HTERT RPE-1 (cell line): Measurements from ENCODE around the gene TSSK6.

Experiments used
- in situ Hi-C: fragments of 300-500 bp; cut with MboI; formaldehyde crosslinking; loops from 4 replicates; pipeline ENCODE4 v1.14.3; 2020; ENCODE audit warnings: low sequenced_read_pairs

The TSSK6 gene

GRCh38 chr19:19507354-19507753 lies 8.0 kb downstream of the TSSK6 start:
- in situ Hi-C loops = no loop called here

GRCh38 chr19:19506592-19506991 lies 8.8 kb downstream of the TSSK6 start:
- in situ Hi-C loops = no loop called here

GRCh38 chr19:19505669-19506326 lies 9.6 kb downstream of the TSSK6 start:
- in situ Hi-C loops = no loop called here

GRCh38 chr19:19504754-19505668 lies 10.3 kb downstream of the TSSK6 start:
- in situ Hi-C loops = no loop called here

- in situ Hi-C loops = no loop called here
Observed at GRCh38 chr19:19502808-19503602, 12.3 kb downstream of the TSSK6 start.

GRCh38 chr19:19502281-19502680 lies 13.1 kb downstream of the TSSK6 start:
- in situ Hi-C loops = no loop called here

GRCh38 chr19:19501798-19502197 lies 13.6 kb downstream of the TSSK6 start:
- in situ Hi-C loops = no loop called here

- in situ Hi-C loops = no loop called here
Observed at GRCh38 chr19:19500975-19501644, 14.2 kb downstream of the TSSK6 start.

GRCh38 chr19:19499272-19499995 lies 15.9 kb downstream of the TSSK6 start:
- in situ Hi-C loops = no loop called here

GRCh38 chr19:19498255-19498991 lies 16.9 kb downstream of the TSSK6 start:
- in situ Hi-C loops = no loop called here

- in situ Hi-C loops = no loop called here
Observed at GRCh38 chr19:19495614-19496603, 19.4 kb downstream of the TSSK6 start.

GRCh38 chr19:19493841-19494546 lies 21.4 kb downstream of the TSSK6 start:
- in situ Hi-C loops = no loop called here

- in situ Hi-C loops = no loop called here
Observed at GRCh38 chr19:19492026-19492610, 23.2 kb downstream of the TSSK6 start.

- in situ Hi-C loops = no loop called here
Observed at GRCh38 chr19:19491321-19492025, 23.9 kb downstream of the TSSK6 start.

- in situ Hi-C loops = no loop called here
Observed at GRCh38 chr19:19490214-19490968, 25.0 kb downstream of the TSSK6 start.

- in situ Hi-C loops = no loop called here
Observed at GRCh38 chr19:19489804-19490204, 25.5 kb downstream of the TSSK6 start.
